Thoracic aorta (tissue), 2 donors: ENCODE measurements around the gene JPT2. TPM values are rescaled to one million over a fixed set of nuclear protein-coding genes. Genes with fewer than 3 reads are reported as not detected.

Experiments used
- ATAC-seq: fragments of 150-250 bp; one replicate; pipeline ENCODE4 v1.8.0; 2017; ENCODE audit warnings: low read depth; ENCODE audit not compliant: insufficient number of reproducible peaks, low FRiP score
- DNase-seq: peaks from one replicate; pipeline ENCODE4 v3.0.0-alpha.2; 2020; ENCODE audit warnings: low spot score
- H3K27ac ChIP-seq, 2 donors: fragments of 200-600 bp; sonication (generic); 1 replicate in 1 of 2; 2 replicates in 1 of 2; pipeline ENCODE4 v1.5.1; 2016; ENCODE audit warnings: mild to moderate bottlenecking in 2 of 2, moderate library complexity in 2 of 2
- H3K27me3 ChIP-seq: fragments of 200-600 bp; sonication (generic); replicated peaks from 2 replicates; pipeline ENCODE4 v1.6.0; 2016; ENCODE audit warnings: mild to moderate bottlenecking; ENCODE audit not compliant: insufficient read depth
- H3K36me3 ChIP-seq: fragments of 200-600 bp; sonication (generic); one replicate; pipeline ENCODE4 v1.5.1; 2016
- H3K4me1 ChIP-seq, 2 donors: fragments of 200-600 bp; sonication (generic); 1 replicate in 1 of 2; 2 replicates in 1 of 2; pipeline versions ENCODE4 v1.5.1 to v1.6.0; 2016; ENCODE audit warnings: low read depth in 2 of 2, mild to moderate bottlenecking in 1 of 2; ENCODE audit not compliant: control insufficient read depth in 1 of 2
- H3K4me3 ChIP-seq: fragments of 200-600 bp; sonication (generic); 2 replicates; pipeline ENCODE4 v1.5.1; 2016; ENCODE audit warnings: mild to moderate bottlenecking
- H3K9me3 ChIP-seq: fragments of 200-600 bp; sonication (generic); 2 replicates; pipeline ENCODE4 v1.5.1; 2016
- CTCF ChIP-seq: fragments of 200-600 bp; sonication (generic); IDR thresholded peaks from one replicate; pipeline ENCODE4 v1.5.1; 2019; ENCODE audit warnings: antibody characterized with exemption
- total RNA-seq, 2 donors: library from RNA; depleted of rRNA; stranded (reverse); fragments of >200 nt; gene quantifications; one replicate each; pipeline versions ENCODE4 v1.1.0 to v1.2.3, GENCODE V29; 2016

The JPT2 gene
- total RNA-seq, 2 donors from 2014 or later = 17.1 to 26.1 TPM

DNA sequence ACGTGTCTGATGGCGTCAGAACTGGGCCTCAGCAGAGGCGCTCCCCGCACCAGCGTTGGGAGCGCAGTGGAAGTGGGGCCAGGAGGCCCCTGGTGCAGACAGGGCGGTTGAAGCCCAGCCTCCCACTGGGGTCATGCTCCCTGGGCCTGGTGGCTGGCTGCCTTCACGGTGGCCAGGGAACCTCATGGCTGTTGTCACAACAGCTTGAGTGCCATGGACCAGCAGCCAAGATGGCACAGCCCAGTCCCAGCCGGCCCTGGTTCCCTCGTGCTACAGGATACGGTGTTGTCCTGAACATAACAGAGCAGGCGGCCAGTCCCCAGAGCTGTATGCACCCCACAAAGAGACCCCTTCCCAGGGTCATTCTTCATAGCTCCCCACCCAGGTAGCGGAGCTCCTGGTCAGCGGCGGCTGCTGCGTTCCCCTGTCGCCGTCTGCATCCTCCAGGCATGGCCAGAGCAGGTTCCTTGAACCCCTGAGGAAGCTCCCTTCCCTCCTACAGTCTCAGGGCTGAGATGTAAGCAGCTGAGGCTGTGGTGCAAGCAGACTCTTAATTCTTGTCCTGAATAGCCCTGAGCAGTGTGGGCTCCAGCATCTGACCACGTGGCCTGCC, 63.6 kb downstream of the JPT2 start:
- ATAC-seq (no peak), DNase-seq (no peak)
- H3K27ac ChIP-seq = no peak overlapping the region
- no peaks in the 10 kb centered on the region for H3K4me1 ChIP-seq
- H3K27me3 ChIP-seq = no peaks in the 10 kb centered on the region
- TF ChIP-seq CTCF = no peak
- no peak overlapping the region for H3K4me3 ChIP-seq
- H3K9me3 ChIP-seq = no peaks in the 10 kb centered on the region
- H3K36me3 ChIP-seq = peaks cover 24% of the 10 kb centered on the region

DNA sequence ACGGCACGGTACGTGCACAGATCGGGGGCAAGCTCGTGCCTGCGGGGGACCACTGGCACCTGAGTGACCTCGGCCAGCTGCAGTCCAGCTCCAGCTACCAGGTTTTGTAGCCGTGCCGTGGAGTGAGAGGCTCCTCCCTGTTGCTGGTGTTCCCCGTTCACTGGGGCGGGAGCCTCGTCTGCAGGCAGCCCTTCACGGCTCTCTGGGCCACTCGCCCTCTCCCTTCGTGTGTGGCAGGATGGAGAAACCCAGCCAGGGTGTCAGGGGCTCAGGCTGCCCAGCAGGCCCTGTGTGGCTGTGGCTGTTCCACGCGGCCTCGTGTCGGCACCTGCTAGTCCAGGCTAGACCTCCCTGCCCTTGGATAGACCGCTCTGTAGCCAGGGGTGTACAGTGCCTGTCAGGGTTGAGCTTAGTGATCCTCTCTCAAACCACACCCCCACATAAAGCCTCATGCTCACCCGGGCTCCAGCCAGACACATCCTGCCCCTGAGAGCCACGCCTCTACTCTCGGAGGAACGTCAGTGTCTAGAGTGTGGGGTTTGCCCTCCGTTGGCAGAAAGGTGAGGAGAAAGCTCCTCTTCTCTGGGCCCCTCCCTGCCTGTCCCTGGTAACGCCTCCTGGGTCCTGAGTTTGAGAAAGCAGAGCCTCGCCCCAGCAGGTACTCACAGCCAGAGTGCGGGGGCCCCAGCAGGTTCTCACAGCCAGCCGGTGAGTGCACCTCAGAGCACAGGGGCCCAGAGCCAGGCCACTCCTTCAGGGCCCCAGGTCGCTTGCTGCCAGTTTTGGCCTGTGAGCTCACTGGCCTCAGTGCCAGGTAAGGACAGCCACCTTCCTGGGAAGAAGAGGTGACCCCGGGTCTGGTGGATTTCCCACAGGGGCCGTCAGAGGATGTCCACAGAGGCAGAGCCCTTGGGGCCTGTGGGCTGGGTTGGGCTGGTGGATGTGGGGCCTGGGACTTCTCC, 65.6 kb downstream of the JPT2 start:
- no peaks in the 10 kb centered on the region for H3K9me3 ChIP-seq
- no peaks in the 10 kb centered on the region for H3K27me3 ChIP-seq
- ATAC-seq = no peak
- no peak overlapping the region for H3K4me3 ChIP-seq
- TF ChIP-seq CTCF = no peak
- no peaks in the 10 kb centered on the region for H3K4me1 ChIP-seq
- no peak for DNase-seq
- H3K36me3 ChIP-seq = peaks cover 32% of the 10 kb centered on the region
- no peak overlapping the region for H3K27ac ChIP-seq

DNA sequence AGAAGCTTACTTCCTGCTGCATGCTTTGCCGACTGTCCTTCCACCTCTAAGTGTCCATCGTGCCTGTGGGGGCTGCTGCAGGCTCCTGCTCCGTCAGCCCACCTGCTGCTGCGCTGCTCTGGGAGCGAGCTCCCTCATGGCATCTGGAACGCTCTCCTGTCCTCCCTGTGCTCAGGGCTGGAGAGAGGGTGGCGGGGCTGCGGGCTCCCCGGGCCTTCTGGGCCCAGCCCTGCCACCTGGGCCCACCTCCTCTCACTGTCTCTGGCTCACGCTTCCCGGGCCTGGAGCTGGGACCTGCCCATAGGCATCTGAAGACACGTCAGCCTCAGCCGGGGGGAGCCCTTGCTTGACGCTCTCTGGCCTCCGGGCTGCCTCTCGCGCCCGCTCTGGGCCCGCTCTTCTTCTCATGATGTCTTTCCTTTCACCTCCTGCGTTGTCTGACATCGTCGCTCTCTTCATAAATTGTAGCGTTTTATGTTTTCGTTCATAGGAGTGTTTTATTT, 66.3 kb downstream of the JPT2 start:
- no peaks in the 10 kb centered on the region for H3K4me1 ChIP-seq
- TF ChIP-seq CTCF = no peak
- H3K9me3 ChIP-seq = no peaks in the 10 kb centered on the region
- no peak overlapping the region for H3K27ac ChIP-seq
- peaks cover 40% of the 10 kb centered on the region for H3K36me3 ChIP-seq
- no peak for DNase-seq
- no peaks in the 10 kb centered on the region for H3K27me3 ChIP-seq
- H3K4me3 ChIP-seq = no peak overlapping the region
- ATAC-seq = no peak

- Histone ChIP-seq H3K27me3 (no peaks in the 10 kb centered on the region), H3K9me3 (no peaks in the 10 kb centered on the region), H3K36me3 (peaks cover 44% of the 10 kb centered on the region), H3K27ac (no peak overlapping the region), H3K4me1 (no peaks in the 10 kb centered on the region), H3K4me3 (no peak overlapping the region)
- ATAC-seq = no peak
- DNase-seq = no peak
- no peak for TF ChIP-seq CTCF
Observed at GRCh38 chr16:1745181-1745899, 67.3 kb downstream of the JPT2 start.
